HepG2 (cell line): ENCODE results near the gene INTS4. TPM values are rescaled to one million over a fixed set of nuclear protein-coding genes. Genes with fewer than 3 reads are reported as not detected.
"Not testable (repeated sequence)": the region's sequence is repeated elsewhere in the genome, so short reads cannot be mapped to it uniquely, and the experiment has no call there.

Experiments used
- ATAC-seq: fragments of 200-7000 bp; cut with Tn5 transposase; 3 replicates; pipeline ENCODE4 v1.9.1; 2020; ENCODE audit warnings: mild to moderate bottlenecking, moderate library complexity
- BruUV-seq: library from RNA; stranded (reverse); fragments of 400-500 nt; replicated peaks from 2 replicates; lab custom pipeline; 2021; lab: Mats Ljungman, UMichigan
- CTCF ChIA-PET: fragments of 300-600 bp; formaldehyde crosslinking; extraction: SDS; loops from one replicate; lab custom pipeline; 2021; ENCODE audit warnings: low total read pairs, inconsistent platforms, low intra/inter-chr PET ratio; lab: Yijun Ruan, JAX
- POLR2A ChIA-PET: fragments of 350-600 bp; sonication (Branson Sonifier 250); formaldehyde crosslinking; loops from one replicate; lab custom pipeline; 2020; ENCODE audit warnings: antibody characterized with exemption, inconsistent platforms; lab: Yijun Ruan, JAX
- DNase-seq: peaks from one replicate; pipeline ENCODE4 v3.0.0-alpha.2; 2015; ENCODE audit warnings: low spot score
- FAIRE-seq: peaks from 3 replicates; lab custom pipeline; 2011; peaks lifted over from hg19 to GRCh38; lab: Jason Lieb, UNC
- H2AFZ ChIP-seq: one replicate; pipeline ENCODE4 v1.6.1; 2011; ENCODE audit warnings: low read length, inconsistent platforms
- H3K27ac ChIP-seq: fragments of 300-600 bp; 3 replicates; pipeline ENCODE4 v1.8.0; 2011; ENCODE audit warnings: mixed run types, mild to moderate bottlenecking, mixed read lengths, low read length, inconsistent platforms; ENCODE audit not compliant: insufficient read depth; ENCODE audit errors: extremely low read length
- H3K27me3 ChIP-seq, 2 experiments: fragments of 200-600 bp in 1 of 2; 2 replicates in 1 of 2; 3 replicates in 1 of 2; pipeline versions ENCODE4 v1.6.0 to v1.8.0; 2011; ENCODE audit warnings: low read length in 2 of 2, mild to moderate bottlenecking in 2 of 2, moderate library complexity in 2 of 2, inconsistent platforms in 1 of 2; ENCODE audit not compliant: insufficient read depth in 2 of 2, control insufficient read depth in 1 of 2
- H3K36me3 ChIP-seq, 2 experiments: fragments of 200-600 bp in 1 of 2; replicated peaks in 1 of 2; 2 replicates in 1 of 2; 3 replicates in 1 of 2; pipeline versions ENCODE4 v1.5.1 to v1.8.0; 2011; ENCODE audit warnings: low read length in 2 of 2, inconsistent platforms in 1 of 2; ENCODE audit not compliant: insufficient read depth in 2 of 2, control insufficient read depth in 1 of 2
- H3K4me1 ChIP-seq: 2 replicates; pipeline ENCODE4 v1.5.1; 2012; ENCODE audit warnings: low read length, inconsistent platforms; ENCODE audit not compliant: insufficient read depth
- H3K4me2 ChIP-seq: 2 replicates; pipeline ENCODE4 v1.6.0; 2011; ENCODE audit warnings: low read depth, low read length, inconsistent platforms
- H3K4me3 ChIP-seq, 3 experiments: fragments of 200-600 bp in 1 of 3; sonication (generic), shearing (Covaris generic) in 1 of 3; replicated peaks in 1 of 3; 2 replicates each; pipeline ENCODE4 v1.5.1; 2011 to 2016; ENCODE audit warnings: low read length in 3 of 3, inconsistent platforms in 2 of 3, low read depth in 2 of 3, mild to moderate bottlenecking in 2 of 3, control low read depth in 1 of 3, mixed read lengths in 1 of 3; ENCODE audit not compliant: insufficient read depth in 1 of 3
- H3K79me2 ChIP-seq: one replicate; pipeline ENCODE4 v1.6.1; 2011; ENCODE audit warnings: low read length, inconsistent platforms; ENCODE audit not compliant: insufficient read depth
- H3K9ac ChIP-seq: 2 replicates; pipeline ENCODE4 v1.6.0; 2011; ENCODE audit warnings: mild to moderate bottlenecking, low read depth, low read length, inconsistent platforms; ENCODE audit not compliant: insufficient read depth
- H3K9me3 ChIP-seq: 2 replicates; pipeline ENCODE4 v1.5.1; 2012; ENCODE audit warnings: mild to moderate bottlenecking, low read length
- H4K20me1 ChIP-seq: 2 replicates; pipeline ENCODE4 v1.6.0; 2011; ENCODE audit warnings: inconsistent platforms, mild to moderate bottlenecking, low read length, moderate library complexity; ENCODE audit not compliant: insufficient read depth
- ATAD3A ChIP-seq: sonication (generic); formaldehyde crosslinking; IDR thresholded peaks from 2 replicates; pipeline ENCODE4 v1.4.0; 2020; ENCODE audit warnings: missing genetic modification reagents
- MIER3 ChIP-seq: IDR thresholded peaks from 2 replicates; pipeline ENCODE4 v1.6.1; 2016; ENCODE audit warnings: missing compliant biosample characterization, borderline replicate concordance
- SMARCC2 ChIP-seq: fragments of 450-650 bp; IDR thresholded peaks from 2 replicates; pipeline ENCODE4 v1.6.1; 2017; ENCODE audit warnings: antibody characterized with exemption, mild to moderate bottlenecking
- ZBED4 ChIP-seq: sonication (generic); formaldehyde crosslinking; IDR thresholded peaks from 2 replicates; pipeline ENCODE4 v1.4.0; 2020; ENCODE audit warnings: missing genetic modification reagents, borderline replicate concordance
- ZBTB49 ChIP-seq: sonication (generic); formaldehyde crosslinking; IDR thresholded peaks from 2 replicates; pipeline ENCODE4 v1.4.0; 2020; ENCODE audit warnings: missing genetic modification reagents, borderline replicate concordance
- ZNF761 ChIP-seq: sonication (generic); formaldehyde crosslinking; conservative IDR thresholded peaks from 2 replicates; pipeline ENCODE4 v1.4.0; 2020; ENCODE audit warnings: mild to moderate bottlenecking, missing genetic modification reagents
- WGBS: methylation state at CpG from one replicate; pipeline ENCODE4 v1.1.6; 2017; ENCODE audit warnings: low lambda C conversion rate; 5-methylcytosine and 5-hydroxymethylcytosine counted together
- in situ Hi-C: cut with HindIII; loops from 2 replicates; pipeline ENCODE4 v1.10.0; 2017; ENCODE audit warnings: low pct_unique_long_range_greater_than_20kb; ENCODE audit not compliant: extremely low pct_ligation_motif_present
- intact Hi-C: fragments of 100-400 bp; cut with micrococcal nuclease; formaldehyde crosslinking; loops from one replicate; pipeline ENCODE4 v1.10.0; 2022; ENCODE audit not compliant: unreplicated experiment
- polyA plus RNA-seq, 8 experiments: library from polyadenylated mRNA; depleted of rRNA in 3 of 8; stranded (reverse) in 7 of 8; unstranded in 1 of 8; fragments of >200 nt; fragmentation: Illumina TruSeq in 4 of 8; extraction: Trizol in 4 of 8; gene quantifications; 2 replicates each; pipeline versions ENCODE4 v1.2.1 to v1.2.3, GENCODE V29; 2011 to 2016; ENCODE audit warnings: low read depth in 4 of 8, missing spikeins in 1 of 8, mixed read lengths in 1 of 8; ENCODE audit not compliant: insufficient read depth in 1 of 8
- total RNA-seq, 5 experiments: library from RNA; depleted of rRNA; stranded (reverse); fragments of >200 nt; fragmentation: Illumina TruSeq; extraction: Trizol; gene quantifications; 2 replicates each; pipeline ENCODE4 v1.2.3, GENCODE V29; 2016; ENCODE audit warnings: low read depth in 1 of 5
- TF ChIP-seq, protein P1 (sequence below): sonication (generic); formaldehyde crosslinking; IDR thresholded peaks from 2 replicates; pipeline ENCODE4 v1.4.0; 2020; ENCODE audit warnings: missing genetic modification reagents

Gene INTS4
- total and polyA plus RNA-seq, 2 of the 13 experiments (the other 11 are each of a cell fraction or from before 2014, with no cell fraction given): 37.3 to 44.8 TPM

GRCh38 chr11:77990981-77991380 is 3.5 kb downstream of the INTS4 start (continued):
- TF ChIP-seq ZBED4 (CRISPR knock-in tag) (no peak), ZBTB49 (CRISPR knock-in tag) (no peak), ZNF761 (CRISPR knock-in tag) (no peak), SMARCC2 (no peak), MIER3 (CRISPR knock-in tag) (no peak), ATAD3A (CRISPR knock-in tag) (no peak)
- TF ChIP-seq, protein P1, sequence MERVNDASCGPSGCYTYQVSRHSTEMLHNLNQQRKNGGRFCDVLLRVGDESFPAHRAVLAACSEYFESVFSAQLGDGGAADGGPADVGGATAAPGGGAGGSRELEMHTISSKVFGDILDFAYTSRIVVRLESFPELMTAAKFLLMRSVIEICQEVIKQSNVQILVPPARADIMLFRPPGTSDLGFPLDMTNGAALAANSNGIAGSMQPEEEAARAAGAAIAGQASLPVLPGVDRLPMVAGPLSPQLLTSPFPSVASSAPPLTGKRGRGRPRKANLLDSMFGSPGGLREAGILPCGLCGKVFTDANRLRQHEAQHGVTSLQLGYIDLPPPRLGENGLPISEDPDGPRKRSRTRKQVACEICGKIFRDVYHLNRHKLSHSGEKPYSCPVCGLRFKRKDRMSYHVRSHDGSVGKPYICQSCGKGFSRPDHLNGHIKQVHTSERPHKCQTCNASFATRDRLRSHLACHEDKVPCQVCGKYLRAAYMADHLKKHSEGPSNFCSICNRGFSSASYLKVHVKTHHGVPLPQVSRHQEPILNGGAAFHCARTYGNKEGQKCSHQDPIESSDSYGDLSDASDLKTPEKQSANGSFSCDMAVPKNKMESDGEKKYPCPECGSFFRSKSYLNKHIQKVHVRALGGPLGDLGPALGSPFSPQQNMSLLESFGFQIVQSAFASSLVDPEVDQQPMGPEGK: no peak

DNA sequence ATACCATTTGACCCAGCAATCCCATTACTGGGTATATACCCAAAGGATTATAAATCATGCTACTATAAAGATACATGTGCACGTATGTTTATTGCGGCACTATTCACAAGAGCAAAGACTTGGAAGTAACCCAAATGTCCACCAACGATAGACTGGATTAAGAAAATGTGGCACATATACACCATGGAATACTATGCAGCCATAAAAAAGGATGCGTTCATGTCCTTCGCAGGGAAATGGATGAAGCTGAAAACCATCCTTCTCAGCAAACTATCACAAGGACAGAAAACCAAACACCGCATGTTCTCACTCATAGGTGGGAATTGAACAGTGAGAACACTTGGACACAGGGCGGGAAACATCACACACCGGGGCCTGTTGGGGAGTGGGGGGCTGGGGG is 8.0 kb downstream of the INTS4 start:
- CTCF ChIA-PET, H3K79me2 ChIP-seq, POLR2A ChIA-PET, H3K4me1 ChIP-seq, in situ Hi-C loops, H3K9me3 ChIP-seq, H3K4me3 ChIP-seq, H3K9ac ChIP-seq, FAIRE-seq, H3K27me3 ChIP-seq, ATAC-seq, H3K4me2 ChIP-seq, H2AFZ ChIP-seq, H4K20me1 ChIP-seq, intact Hi-C loops, DNase-seq, BruUV-seq, H3K27ac ChIP-seq: not testable (repeated sequence)
- 98% methylated on average over 8 of the region's 8 CpGs for WGBS
- peaks cover 7 to 32% of the 10 kb centered on the region in 2 experiments; a peak in 4 of 5 replicates for H3K36me3 ChIP-seq
